HG03521 (cell line): ENCODE data around the gene DCAF10.
"Not testable (repeated sequence)": the region's sequence is repeated elsewhere in the genome, so short reads cannot be mapped to it uniquely, and the experiment has no call there.

Source experiments
- ATAC-seq: cut with Tn5 transposase; IDR thresholded peaks from one replicate; pipeline ENCODE4 v1.9.1; 2021; ENCODE audit warnings: mild to moderate bottlenecking, moderate library complexity; ENCODE audit not compliant: unreplicated experiment

The DCAF10 gene

DNA sequence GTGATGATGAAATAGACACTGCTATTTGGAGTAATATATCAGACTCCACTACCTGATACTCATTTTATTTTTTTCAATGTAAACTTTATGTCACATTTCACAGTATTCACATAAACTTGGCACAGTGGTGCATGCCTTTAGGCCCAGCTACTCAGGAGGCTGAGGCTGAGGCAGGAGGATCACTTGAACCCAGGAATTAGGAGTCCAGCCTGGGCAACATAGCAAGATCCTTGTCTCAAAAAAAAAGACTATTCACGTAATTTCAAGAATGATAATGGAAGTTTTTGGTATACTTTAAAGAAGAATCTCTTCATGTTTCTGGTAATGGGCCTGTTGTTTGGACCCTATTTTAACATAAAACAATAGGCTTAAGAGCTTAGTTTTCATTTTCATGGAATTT is 56.0 kb downstream of the DCAF10 start:
- no peak for ATAC-seq

DNA sequence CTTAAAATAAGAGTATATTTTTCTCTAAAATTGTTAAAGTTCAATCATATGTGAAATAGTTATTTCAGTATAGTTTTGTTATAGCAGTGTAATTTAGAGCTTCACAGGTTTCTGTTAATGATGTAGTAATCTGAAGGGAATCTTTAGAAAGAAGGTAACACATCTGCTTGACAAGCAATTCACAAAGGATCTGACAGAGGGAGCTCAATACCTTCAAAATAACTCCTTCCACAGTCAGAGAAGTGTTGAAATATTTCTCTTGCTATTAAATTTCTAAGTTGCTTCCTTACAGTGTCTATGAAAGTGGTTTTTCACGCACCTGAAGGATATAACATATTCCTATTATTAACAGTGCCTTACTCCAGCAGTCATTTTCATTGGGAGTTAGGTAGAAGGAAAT is 58.4 kb downstream of the DCAF10 start:
- no peak for ATAC-seq

DNA sequence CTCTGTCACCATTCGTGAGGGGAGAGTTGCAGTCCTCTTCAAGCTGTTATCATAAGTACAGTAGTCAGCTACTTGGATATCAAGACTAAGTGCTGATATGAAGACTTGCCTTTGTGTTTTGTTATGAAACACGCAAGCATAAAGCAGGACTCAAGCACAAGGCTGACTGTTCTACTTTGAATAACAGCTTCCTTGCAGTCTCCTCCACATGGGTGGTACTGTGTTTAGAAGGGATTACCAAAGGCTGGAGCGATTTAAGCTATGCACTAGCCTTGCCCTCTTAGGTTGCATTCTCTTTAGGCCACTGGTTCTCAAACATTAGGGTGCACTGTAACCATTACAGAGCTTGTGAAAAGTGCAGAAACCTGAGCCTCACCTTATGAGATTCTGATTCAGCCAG is 61.9 kb downstream of the DCAF10 start:
- ATAC-seq, result no peak

DNA sequence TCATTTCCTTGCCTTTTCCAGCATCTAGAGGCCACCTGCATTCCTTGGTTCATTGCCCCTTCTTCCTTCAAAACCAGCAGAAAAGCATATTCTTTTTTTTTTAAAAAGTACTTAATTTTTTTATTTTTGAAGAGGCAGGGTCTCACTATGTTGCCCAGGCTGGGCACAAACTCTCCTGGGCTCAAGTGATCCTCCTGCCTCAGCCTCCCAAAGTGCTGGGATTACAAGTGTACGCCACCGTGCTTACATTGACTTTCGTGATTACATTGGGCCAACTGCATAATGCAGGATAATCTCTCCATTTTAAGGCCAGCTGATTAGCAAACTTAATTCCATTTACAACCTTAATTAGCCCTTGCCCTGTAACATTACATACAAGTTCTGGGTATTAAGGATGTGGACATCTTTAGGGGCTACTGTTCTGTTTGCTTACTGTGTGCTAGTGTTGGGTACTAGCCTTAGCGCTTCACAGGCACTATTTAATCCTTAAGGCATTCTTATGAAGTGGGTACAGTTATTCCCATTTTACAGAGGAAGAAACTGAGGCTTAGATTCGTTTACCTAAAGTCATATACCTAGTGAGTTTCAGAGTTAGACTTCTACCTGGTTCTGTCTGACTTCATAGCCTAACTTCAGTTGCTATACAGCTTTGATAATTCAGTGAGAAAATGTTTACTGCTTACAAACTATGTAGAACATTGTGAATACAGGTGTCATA is 69.6 kb downstream of the DCAF10 start:
- ATAC-seq, result no peak

DNA sequence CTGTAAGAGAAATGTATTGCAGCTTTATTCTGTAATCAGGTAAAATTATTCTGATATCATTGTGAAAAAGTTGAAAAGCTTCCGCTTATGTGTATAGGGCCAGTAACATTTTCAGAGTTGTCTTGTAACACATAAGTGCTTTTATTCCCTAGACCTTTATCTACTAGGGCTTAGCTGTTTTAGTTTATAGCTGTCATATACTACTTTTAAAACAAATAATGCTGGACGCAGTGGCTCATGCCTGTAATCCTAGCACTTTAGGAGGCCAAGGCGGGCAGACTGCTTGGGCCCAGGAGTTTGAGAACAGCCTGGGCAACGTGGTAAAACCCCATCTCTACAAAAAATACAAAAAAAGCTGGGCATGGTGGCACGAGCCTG is 70.2 kb downstream of the DCAF10 start:
- no peak for ATAC-seq

DNA sequence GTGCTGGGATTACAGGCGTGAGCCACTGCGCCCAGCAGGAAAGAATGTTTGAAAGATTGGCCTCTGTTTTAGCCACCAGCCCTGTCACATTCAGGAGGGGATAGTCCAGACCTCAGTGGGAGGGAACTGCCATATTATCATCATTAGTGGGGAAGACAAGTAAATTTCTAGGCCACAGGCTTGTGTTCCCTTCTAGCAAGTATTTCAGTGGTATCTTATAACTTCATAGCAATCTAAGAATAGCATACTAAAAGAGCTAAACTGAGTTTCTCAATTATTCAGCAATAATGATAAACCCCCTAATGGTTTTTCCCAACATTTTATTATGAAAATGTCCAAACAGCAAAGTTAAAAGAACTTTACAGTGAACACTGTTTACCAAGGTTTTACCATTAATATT is 73.4 kb downstream of the DCAF10 start:
- no peak for ATAC-seq

DNA sequence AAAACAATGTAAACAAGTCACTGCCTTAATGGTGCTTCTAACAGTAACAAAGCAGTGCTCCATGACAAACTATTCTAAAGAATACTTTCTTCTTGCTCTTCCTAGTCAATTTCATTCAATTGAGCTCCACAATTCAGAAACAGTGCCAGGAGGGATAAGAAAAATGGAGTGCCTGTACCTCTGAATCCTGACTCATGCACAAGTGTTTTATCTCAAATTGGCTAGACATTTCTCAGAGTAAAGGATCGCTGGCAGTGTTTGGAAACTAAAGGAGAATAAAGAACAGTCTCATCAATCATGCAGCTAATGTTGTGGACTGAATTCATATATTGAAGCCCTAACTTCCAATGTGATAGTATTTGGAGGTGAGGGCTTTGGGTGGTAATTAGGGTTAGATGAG is 75.8 kb downstream of the DCAF10 start:
- ATAC-seq, result no peak

DNA sequence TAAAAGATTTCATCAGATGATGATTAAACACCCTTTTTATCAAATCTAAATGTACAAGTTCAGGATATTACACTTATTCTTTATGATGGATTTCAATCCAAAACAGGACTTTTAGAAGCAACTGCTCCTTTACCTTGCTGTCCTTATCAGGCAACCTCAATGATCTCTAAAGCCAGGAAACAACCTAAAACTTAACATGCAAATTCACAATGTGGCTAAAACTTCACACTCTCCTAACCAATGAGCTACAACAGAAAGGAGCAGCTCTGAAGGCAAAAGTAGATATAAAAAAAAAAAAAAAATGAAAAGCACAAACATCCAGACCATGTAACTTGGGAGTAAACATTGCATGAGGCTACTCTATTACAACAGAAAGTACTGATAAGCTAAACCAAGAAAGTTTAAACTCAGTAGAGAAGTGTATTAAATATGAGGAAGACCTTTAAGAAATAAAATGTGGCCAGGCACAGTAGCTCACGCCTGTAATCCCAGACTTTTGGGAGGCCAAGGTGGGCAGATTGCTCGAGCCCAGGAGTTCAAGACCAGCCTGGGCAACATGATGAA is 80.4 kb downstream of the DCAF10 start:
- no peak for ATAC-seq

DNA sequence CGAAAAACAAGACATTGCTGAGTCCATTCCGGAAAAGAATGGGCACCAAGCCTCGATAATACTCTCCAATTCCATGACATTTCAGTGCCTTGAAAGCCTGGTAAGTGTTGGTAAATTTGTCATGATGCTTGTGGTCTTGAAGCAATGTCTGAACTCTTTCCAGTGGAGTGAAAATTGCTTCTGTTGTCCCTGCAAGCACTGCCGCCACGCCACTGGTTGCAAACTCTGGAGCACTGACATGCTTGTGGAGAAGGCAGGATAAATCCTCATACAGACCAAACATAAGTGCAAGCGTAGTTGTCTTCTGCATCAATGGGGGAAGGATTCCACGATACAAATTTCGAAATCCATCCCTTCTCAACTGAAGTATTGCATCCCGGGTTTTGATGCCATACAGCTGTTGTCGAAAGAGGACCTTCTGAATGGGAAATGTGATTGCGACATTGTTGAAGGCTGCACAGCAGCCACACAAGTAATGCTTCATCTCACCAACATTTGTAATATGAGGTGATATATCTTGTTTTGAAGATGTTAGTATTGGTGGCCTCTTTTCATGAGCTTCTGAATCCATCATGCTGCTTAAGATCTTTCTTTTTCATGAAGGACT is 87.5 kb downstream of the DCAF10 start:
- not testable (repeated sequence) for ATAC-seq

DNA sequence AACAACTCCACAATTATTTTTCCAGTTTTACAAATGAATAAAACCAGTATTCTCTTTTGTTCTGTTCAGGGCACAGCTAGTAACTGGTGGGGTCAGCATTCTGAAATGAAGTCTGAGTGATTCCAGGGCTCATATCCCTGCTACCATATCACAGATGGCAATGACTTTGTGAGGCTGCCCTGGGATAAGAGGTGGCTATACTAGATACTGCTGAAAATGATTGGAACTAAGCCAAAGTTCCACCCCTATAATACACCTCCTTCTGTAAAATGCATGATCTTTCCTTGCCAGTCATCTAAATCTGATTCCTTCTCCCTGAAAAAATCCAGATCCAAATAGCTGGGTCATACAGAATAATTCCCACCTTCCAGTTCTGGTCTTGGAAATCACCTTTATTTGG is 88.9 kb downstream of the DCAF10 start:
- ATAC-seq, result no peak

DNA sequence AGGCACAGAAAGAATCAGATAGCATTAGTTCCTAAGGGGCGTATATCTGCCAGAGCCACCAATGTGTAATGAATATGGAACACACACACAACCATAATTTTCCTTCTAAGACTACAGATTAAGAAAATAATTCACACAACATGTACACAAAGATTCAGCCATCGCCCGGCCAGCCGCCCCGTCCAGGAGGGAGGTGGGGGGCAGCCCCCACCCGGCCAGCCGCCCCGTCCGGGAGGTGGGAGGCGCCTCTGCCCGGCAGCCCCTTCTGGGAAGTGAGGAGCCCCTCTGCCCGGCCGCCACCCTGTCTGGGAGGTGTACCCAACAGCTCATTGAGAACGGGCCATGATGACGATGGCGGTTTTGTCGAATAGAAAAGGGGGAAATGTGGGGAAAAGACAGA is 90.4 kb downstream of the DCAF10 start:
- ATAC-seq, result not testable (repeated sequence)

DNA sequence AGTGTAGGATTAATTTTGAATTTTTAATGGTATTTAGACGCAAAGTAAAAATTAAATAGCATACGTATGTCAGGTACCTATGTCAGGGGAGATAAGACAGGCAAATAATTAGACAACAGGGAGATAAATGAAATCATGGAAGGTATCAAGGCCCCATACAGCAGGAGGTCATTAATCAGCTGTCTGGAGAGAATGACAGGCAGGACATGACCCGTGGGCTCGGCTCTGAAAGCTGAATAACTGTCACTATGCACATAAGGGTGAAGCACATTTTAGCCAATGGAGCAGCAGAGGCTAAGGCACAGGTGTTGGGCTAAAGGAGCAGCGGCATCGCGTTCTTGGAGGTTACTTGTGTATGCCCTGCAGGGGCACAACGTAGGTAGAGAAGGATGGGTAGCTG is 91.5 kb downstream of the DCAF10 start:
- ATAC-seq, result no peak

DNA sequence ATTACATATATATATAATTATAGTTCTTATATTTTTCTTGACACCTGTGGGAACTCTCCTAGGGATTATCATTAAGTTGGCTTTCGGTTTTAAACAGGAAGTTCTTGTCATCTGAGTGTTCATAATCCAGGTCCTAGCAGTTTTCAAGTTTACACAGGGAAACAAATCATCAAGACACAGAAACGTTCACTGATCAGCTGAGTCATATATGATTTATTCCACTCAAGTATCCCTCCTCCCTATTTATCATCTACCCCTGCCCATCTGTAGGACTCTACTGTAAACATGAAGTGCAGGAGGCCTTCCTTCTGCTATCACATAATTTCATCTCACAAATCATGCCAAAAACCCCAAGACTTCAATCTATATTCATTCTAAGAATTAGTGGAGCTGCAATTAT is 97.1 kb downstream of the DCAF10 start:
- ATAC-seq, result no peak

DNA sequence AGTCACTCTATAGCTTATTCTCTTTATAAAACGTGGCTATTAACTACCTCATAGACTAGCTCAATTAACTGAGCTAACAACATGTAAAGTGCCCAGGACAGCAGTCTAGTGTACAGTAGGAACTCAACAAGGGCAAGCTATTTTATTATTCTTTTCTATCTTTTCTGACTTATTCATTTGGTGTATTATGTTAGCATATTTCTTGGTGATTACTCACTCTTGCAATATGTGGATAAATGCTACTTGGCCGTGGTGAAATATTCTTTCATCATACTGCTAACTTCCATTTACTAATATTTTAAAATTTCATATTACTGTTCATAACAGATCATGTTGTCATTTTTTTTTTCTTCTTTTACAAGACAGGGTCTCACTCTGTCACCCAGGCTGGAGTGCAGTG is 98.4 kb downstream of the DCAF10 start:
- no peak for ATAC-seq

DNA sequence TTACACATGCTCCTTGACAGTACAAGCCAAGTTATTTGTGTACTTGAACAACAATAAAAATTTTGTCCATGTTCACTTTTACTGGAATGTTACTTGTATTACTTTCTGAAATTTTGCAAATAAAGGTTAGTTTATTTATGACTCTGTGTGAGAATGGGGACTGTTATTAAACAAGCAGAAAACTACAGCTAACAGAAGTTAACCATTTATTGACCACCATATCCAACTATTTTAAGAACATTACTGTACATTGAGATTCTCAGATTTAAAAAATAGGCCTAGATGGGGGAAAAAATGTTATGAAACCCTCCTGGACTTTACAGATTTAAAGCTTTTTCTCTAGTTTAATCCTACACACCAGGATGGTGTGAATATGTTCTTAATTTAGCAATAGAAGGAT is 101.5 kb downstream of the DCAF10 start:
- ATAC-seq, result no peak

DNA sequence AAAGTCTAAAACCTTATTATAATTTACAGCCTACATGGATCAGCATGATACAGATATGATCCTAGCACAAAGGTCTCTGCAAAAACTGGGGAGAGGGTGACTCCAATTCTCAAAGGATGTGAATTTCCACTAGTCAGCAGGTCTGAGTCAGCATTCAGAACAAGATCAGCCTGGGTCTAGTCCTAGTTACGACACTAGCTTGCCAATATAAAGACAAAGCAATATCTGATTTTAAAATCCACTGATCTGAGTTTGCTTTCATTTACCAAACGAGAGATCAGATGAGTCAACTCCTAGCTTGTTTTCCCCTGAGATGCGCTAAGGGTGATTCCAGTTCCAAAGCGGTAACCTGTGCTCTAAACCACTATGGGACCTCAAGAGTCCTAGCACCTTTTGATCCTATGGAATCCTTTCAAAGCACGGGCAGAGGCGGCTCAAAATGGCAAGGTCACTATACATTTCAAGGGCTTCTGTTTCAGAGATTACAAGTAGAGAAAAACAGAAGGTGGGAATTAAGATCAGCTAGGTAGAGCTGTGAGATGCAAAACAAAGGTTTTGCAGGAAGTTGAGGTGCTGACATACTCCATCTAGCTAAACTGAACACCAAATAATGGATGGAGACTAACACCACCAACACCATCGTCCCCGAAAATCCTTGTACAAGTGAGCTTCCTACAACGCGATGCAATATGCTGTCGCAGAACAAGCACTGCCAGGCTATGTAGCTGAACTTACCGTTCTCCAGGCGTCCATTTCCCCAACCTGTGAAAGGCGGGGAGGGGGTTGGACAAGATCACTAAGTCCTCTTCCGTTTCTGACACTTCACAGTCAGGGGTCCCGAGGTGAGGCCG is 102.4 kb downstream of the DCAF10 start:
- ATAC-seq, result peak; percentile 2

DNA sequence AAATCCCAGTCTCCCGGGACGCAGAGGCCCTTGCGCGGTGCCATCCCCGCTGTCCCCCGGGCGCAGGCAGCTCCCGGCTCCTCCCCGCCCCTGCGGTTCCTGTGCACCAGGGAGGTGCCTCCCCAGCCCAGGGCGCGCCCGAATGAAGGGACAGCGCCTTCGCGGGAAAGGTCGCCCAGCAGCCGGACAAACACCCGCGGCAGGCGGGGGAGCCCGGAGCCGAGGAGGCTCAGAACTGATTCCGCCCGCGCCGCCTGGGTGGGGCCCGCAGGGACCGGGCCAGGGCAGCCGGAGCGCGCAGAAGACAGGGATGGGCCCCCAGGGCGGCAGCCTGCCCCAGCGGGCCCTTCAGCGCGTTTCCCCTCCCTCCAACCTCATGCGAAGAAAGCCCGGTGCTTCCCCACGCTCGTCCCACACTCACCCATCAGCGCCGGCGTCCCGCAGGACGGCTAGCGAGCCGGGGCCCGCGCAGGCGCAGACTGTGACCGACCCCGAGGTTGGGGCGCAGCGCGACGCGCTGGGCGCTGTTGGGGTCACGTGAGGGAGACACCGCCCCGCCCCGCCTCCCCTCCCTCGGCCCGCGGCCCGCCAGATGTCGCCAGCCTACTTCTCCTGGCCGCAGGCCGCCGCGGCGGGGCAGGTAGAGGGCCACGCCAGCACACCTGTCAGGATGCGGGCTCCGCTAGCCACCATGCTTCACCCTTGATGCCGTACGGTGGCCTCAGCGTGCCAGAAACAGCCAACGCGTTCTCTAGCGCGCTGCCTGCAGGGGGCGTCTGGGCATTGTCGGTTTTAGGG is 103.2 kb downstream of the DCAF10 start, which contains the start of gene SLC25A51:
Gene SLC25A51 (minus strand): TSS at position 481 of the 798 bp plus-strand sequence. CDS start 15,577 bp downstream, outside the sequence.
- ATAC-seq, result peak; percentile 84

DNA sequence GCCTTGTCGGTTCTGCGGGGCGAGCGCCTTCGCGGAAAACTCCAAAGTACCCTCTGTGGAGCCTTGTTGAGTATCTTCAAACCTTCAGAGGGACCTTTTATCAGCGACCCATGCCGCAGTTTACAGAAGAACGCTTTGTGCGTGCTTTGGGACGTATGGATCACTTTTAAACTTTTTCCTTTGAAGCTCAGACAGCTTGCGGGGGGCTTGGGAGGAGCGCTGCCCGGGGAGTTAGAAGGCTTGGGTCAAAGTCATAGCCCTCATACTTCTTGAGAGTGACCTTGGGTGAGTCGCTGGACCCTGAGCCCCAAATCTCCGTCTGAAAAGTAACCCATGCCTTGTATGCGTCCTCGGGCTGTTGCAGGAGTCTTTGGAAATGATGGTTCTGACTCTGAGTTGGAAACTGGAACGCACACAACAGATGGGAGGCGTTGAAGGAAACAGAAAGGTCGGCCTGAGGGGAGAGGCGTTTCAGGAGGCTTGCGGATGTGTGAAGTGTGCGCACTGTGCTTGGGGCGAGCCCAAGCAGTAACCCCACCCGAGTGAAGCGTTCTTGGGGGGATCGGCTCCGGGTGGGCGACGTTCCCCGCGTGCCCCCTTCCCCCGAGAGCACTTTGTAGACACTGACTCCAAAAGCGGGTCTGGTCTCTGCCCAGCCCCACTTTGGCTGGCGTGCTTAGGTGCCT is 104.0 kb downstream of the DCAF10 start:
- ATAC-seq, result no peak

DNA sequence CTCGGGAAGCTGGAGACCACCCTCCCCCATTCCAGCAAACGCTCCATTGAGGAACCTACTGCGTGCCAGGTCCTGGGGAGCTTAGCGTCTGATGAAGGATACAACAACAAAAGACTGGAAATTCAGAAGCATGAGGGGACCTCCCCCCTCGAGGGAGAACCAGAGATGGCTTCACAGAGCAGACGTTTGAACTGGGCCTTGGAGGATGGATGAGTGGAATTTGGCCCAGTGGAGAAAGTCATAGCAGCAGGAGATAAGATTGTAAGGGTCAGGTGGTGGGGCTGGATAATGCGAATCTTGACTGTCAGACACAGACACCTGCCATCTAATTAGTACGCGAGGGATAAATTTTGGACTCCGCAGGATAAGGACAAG is 104.5 kb downstream of the DCAF10 start:
- no peak for ATAC-seq

DNA sequence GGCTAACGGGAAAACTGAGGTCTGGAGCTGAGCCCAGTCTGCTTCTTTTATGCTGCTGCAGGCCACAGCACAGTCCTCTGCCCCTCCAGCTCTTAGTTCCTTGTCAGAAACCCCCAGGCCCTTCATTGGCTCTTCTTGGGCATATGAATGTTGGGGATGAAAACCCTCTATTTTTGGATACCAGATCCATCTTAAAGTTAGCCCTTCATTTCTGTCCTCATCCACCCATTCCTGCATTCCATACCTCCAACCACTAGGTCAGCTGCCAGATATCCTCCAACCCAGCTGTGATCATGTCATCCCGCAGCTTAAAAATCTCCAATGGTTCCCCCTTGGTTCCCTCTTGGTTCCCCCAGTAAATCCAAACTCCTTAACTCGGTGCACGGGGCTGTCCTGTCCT is 105.2 kb downstream of the DCAF10 start:
- no peak for ATAC-seq
